ENCODE results near the gene SLC26A9.

- no peak for TF ChIP-seq POLR2A (IDR thresholded peaks at IDR 0.05)
- TF ChIP-seq, protein P1, sequence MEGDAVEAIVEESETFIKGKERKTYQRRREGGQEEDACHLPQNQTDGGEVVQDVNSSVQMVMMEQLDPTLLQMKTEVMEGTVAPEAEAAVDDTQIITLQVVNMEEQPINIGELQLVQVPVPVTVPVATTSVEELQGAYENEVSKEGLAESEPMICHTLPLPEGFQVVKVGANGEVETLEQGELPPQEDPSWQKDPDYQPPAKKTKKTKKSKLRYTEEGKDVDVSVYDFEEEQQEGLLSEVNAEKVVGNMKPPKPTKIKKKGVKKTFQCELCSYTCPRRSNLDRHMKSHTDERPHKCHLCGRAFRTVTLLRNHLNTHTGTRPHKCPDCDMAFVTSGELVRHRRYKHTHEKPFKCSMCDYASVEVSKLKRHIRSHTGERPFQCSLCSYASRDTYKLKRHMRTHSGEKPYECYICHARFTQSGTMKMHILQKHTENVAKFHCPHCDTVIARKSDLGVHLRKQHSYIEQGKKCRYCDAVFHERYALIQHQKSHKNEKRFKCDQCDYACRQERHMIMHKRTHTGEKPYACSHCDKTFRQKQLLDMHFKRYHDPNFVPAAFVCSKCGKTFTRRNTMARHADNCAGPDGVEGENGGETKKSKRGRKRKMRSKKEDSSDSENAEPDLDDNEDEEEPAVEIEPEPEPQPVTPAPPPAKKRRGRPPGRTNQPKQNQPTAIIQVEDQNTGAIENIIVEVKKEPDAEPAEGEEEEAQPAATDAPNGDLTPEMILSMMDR (IDR thresholded peaks at IDR 0.05) = no peak
These were observed 23.1 kb downstream of the SLC26A9 start for GRCh38 chr1:205920159-205920558.

Measured in adrenal gland (tissue), 5 donors.